NCI-H2081 (cell line): ENCODE results near the gene MYO16.
"Not testable (repeated sequence)": the region's sequence is repeated elsewhere in the genome, so short reads cannot be mapped to it uniquely, and the experiment has no call there.

ENCODE experiments used
- DNase-seq, 2 experiments: peaks; one replicate each; lab custom pipeline; 2025; lab: John Stamatoyannopoulos, UW

MYO16 gene

GRCh38 chr13:108742701-108743451 lies 113.5 kb downstream of the MYO16 start:
- no peak for DNase-seq

DNA sequence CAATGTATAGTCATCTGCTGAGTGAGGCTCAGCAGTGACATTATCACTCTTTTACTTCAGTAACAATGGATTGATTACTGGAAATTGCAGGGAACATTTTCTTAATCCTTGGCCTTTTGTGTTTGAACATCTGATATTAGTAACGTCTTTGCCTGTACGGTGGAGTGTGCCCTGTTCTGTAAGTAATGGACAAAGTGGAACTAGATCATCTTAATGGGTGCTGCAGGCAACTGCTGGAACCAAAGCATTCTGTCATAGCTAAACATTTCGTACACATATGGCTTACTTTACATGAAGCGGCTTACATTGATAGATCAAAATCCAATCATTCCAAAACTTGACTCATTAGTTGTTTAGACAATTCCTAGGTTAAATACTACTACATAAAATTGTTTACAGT lies 114.1 kb downstream of the MYO16 start:
- DNase-seq, result no peak

GRCh38 chr13:108747843-108748242 lies 118.4 kb downstream of the MYO16 start:
- no peak for DNase-seq

GRCh38 chr13:108752276-108752675 lies 122.9 kb downstream of the MYO16 start:
- DNase-seq, result no peak

DNA sequence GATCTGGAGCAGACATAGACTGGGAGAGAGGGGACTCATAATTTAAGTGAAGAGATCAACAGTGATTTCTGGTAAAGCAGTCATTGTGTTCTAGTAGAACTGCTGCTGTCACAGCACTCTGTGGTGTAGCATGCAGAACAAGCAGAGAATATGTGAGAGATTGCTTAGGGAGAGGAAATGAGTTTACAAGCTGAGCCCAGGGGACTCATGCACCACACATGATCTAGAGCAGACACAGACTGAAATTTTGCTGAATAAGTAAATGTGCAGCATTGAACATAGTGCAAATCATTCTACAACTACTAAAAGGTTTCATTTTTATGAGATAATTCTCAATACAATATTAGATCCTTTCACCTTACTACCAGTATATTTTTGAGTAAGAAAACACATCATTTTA lies 125.7 kb downstream of the MYO16 start:
- DNase-seq, result no peak

- DNase-seq, result no peak
Observed at GRCh38 chr13:108760129-108760528, 130.7 kb downstream of the MYO16 start.

DNA sequence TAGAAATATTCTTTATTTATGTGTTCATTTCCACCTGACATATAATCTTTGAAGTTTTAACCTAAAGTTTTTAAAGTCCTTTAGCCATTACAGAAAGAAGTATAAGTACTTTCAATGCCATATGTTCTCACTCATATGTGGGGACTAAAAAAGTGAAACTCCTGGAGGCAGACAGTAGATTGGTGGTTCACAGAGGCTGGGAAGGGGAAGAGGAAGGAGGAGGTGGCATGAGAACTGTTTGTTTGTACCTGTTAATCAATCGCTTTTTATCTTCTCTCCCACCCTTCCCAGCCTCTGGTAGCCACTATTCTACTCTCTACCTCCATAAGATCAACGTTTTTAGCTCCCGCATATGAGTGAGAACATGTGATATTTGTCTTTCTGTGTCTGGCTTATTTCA lies 131.1 kb downstream of the MYO16 start:
- DNase-seq, result no peak

DNA sequence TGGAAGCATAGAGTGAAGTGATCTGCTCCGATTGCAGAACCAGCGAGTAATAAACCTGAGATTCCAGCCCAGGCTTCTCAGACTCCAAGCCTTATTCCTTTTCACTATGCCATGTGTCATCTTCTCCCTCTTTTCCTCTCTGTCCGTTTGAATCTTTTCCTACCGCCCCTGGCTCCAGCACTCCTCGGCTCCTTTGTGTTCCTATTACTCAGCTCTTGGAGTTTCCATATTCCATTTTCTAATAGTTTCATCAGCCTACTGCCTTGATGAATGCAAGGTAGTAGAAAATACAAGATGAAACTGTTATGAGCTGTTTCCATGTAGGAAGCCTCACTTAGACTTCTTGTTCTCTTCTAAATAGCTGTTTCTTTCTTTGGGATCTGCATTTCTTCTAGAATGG lies 138.6 kb downstream of the MYO16 start:
- no peak for DNase-seq

GRCh38 chr13:108769213-108770070 lies 140.0 kb downstream of the MYO16 start:
- no peak for DNase-seq

GRCh38 chr13:108775597-108775996 lies 146.2 kb downstream of the MYO16 start:
- no peak for DNase-seq

- DNase-seq, result no peak
Observed at GRCh38 chr13:108776650-108777049, 147.2 kb downstream of the MYO16 start.

GRCh38 chr13:108777421-108778420 lies 148.3 kb downstream of the MYO16 start:
- no peak for DNase-seq

GRCh38 chr13:108779308-108779707 lies 149.9 kb downstream of the MYO16 start:
- DNase-seq, result no peak

DNA sequence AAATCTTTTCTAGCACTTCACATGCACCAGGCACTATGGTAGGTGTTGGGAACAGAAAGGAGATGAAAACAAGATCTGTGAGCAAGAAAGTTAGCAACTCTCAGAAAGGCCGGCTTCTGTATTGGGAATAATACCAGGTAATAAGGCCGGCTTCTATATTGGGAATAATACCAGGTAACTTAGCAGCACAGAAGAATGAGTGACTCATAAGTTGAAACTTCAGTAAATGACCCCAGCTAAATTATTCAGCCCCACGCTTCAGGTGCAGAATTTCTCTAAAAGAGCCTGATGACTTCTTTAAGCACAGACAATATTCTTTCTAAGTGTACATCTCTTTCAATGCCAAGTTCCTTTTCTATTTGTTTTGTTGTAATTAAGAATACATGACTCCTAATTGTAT lies 151.3 kb downstream of the MYO16 start:
- no peak for DNase-seq

- DNase-seq, result no peak
Observed at GRCh38 chr13:108781312-108781711, 151.9 kb downstream of the MYO16 start.

DNA sequence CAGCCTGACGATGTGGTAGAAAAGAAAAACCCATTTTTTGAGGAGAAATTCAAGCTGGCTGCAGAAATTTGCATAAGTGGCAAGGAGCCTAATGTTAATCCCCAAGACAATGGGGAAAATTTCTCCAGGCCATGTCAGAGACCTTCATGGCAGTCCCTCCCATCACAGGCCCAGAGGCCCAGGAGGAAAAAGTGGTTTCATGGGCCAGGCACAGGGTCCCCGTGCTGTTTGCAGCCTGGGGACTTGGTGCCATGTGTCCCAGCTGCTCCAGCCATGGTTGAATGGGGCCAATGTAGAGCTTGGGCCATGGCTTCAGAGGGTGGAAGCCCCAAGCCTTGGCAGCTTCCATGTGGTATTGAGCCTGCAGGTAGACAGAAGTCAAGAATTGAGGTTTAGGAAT lies 153.1 kb downstream of the MYO16 start:
- not testable (repeated sequence) for DNase-seq

DNA sequence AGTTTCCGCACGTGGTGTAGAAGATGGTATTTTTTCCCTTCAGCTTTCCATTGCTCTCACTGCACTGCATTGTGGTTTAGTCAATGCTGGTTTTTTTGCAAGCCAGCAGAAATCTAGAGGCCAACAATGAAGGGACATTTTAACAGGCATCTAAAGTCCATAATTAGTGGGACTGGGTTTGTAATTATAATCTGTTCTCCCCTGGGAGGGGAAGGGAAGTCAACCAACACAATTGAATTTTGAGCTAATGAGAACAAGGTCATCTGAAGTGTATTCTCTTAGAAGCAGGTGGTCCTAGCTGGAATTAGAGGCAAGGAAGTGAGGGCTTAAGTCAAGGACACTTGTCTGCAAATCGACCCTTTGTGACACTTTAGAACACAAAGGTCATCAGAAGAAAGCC lies 156.4 kb downstream of the MYO16 start:
- no peak for DNase-seq

- no peak for DNase-seq
Observed at GRCh38 chr13:108786456-108787200, 157.2 kb downstream of the MYO16 start.

DNA sequence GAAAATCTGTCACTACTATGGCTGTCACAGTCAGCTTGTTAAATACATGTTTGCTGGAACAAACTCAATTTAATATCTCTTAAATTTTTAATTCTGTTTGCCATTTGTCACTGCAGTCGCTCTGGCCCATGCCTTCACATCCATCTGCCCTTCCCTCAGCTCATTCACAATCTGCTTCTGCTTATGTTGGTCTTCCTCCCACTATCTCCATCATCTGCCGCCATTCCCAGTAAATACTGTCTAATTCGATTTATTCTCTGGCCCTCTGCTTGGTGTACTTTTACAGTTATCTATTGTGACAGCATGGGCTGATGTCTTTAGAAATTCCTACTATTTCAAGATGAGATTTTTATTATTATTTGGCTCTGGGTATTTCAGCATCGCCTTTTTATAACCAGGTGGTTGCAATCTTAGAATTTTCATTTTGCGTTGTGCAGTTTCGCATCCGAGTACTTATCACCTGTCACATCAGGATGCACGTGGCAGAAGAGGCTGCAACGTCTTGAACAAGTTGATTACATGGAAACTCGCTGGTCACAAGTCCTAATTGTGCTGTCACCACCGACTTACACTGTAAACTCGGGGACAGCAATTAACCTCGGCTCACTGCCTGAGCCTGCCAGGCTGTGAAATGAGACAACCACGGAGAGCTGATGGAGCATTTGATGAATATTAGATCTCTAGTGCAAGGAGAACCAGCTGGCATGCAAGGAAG lies 158.4 kb downstream of the MYO16 start:
- DNase-seq, result no peak

DNA sequence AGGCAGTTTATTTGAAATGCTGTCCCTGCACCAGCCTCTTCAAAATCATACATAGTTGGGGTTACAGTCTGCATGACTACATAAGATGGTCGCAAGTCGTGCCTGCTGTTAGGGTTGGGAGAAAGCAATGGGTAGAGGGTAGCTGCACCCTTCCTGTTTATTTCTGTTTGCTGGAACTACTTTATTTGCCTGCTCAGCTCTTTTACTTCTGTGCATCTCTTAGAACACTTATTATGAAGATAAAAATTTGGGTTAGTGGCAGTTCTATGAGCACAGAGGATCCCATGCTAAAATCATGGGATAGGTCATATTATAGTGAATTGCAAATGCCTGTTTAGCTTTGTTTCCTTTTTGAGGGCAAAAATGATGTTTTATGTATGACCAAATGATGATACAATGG lies 160.1 kb downstream of the MYO16 start:
- DNase-seq, result no peak

DNA sequence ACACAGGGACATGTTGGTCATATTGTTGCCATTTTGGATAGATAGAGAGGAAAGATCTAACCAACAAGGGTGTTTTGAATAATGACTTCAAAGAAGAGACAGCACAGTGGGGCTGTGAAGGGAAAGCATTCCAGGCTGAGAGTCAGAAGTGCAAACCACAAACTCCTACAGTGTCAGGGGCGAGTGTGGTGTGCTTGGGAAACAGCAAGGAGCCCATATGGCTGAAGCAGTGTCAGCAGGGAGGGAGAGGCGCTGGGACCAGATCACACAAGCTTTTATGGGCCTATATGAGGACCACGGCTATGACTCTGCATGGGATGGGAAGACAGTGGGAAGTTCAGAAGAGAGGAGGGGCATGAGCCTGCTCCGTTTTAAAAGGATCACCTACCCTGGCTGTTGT lies 166.4 kb downstream of the MYO16 start:
- DNase-seq, result no peak
